Fibroblast of lung (primary cell): ENCODE measurements around the gene NAALADL1.

ENCODE experiments used
- EZH2 ChIP-seq: IDR thresholded peaks from 2 replicates; pipeline ENCODE4 v1.5.1; 2012; ENCODE audit warnings: low read length, control low read depth, mild to moderate bottlenecking; ENCODE audit errors: missing control alignments
- TF ChIP-seq, protein P1 (sequence below), 2 donors: IDR thresholded peaks in 1 of 2; conservative IDR thresholded peaks in 1 of 2; 1 replicate in 1 of 2; 2 replicates in 1 of 2; pipeline ENCODE4 v1.5.1; 2011 to 2012; ENCODE audit warnings: low read length in 2 of 2, control low read depth in 1 of 2, inconsistent platforms in 1 of 2, low read depth in 1 of 2, mild to moderate bottlenecking in 1 of 2

DNA sequence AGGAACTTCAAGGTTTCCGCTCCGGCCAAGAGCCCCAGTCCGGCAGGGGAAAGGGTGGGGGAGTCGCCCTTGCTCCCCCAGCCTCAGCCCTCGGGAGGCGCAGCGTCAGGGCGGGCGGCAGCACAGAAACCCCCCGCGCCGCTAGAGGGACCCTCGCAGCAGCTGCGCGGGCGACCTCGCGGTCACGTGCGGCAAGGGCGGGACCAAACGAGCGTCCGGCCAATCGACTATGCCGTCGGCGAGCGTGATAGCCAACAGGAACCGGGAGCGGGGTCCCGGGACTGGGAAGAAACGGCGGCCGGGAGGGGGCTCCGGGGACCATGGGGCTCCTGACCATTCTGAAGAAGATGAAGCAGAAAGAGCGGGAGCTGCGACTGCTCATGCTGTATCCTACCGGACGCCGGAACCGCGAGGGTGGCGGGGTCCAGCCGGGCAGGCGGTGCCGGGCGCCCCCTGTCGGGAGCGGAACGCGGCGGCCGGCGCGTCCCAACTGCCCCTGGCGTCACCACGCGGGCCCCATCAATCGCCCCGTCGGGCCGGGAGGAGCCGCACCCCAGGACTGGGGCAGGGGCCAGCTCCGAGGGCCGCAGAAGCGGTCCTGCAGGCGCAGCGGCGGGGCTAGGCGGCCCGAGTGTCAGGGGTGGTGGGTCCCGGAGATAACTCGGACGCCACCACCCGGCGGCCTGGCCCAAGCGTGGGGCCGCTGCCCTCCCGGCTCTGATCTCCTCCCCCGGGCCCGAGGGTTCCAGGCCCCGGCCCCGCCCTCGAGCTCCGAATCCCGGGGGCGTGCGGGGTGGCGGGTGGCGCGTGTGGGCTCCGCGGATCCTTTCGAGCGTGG, 44.2 kb downstream of the NAALADL1 start, which contains the start of gene ARL2:
- TF ChIP-seq, protein P1, sequence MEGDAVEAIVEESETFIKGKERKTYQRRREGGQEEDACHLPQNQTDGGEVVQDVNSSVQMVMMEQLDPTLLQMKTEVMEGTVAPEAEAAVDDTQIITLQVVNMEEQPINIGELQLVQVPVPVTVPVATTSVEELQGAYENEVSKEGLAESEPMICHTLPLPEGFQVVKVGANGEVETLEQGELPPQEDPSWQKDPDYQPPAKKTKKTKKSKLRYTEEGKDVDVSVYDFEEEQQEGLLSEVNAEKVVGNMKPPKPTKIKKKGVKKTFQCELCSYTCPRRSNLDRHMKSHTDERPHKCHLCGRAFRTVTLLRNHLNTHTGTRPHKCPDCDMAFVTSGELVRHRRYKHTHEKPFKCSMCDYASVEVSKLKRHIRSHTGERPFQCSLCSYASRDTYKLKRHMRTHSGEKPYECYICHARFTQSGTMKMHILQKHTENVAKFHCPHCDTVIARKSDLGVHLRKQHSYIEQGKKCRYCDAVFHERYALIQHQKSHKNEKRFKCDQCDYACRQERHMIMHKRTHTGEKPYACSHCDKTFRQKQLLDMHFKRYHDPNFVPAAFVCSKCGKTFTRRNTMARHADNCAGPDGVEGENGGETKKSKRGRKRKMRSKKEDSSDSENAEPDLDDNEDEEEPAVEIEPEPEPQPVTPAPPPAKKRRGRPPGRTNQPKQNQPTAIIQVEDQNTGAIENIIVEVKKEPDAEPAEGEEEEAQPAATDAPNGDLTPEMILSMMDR (conservative IDR thresholded peaks at IDR 0.05 in 1 of 2, IDR thresholded peaks at IDR 0.05 in 1 of 2; ENCODE audit: low read depth in 1 of 2, low read length in 2 of 2): peak; percentile 34 to 71
- no peak for TF ChIP-seq EZH2
